ENCODE data around the gene FAIM2. TPM values are rescaled to one million over a fixed set of nuclear protein-coding genes. Genes with fewer than 3 reads are reported as not detected.
A peak's percentile ranks its signal among the peaks of the same experiment; 100 is the strongest.
"Not testable (repeated sequence)": the region's sequence is repeated elsewhere in the genome, so short reads cannot be mapped to it uniquely, and the experiment has no call there.

FAIM2 gene
- total RNA-seq, 1 donor from 2014 or later: 2.3 TPM

DNA sequence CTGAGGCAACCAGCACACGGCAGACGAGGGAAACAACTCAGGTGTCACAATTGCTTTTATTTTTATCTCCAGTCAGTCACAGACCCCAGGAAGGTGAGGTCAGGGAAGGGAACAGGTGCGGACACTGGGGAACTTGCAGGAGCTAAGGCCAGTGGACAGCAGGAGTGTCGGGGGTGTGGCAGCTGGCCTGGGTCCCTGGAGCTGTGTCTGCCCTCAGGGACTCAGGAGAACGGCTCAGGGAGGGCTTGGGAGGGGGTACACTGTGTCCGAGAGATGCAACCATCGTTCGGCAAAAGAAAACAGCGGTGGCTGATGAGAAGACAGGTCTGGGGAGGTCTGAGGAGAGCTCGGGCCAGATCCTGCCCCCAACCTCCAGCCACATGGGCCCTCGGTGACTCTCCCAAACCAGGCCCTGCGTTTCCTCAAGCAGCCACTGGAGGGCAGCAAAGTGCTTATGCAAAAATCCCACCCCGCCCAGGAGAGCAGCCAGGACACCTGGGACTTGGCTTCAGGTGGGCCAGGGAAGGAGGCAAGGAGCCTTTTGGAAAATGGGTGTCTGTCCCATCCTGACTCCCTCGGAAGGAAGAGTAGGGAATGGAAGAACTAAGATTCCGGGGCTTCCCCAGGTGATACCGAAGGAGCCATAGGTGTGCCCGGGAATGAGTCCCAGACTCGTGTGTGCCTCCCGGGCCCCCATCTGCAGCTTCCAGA, 36.7 kb downstream of the FAIM2 start:
- DNase-seq (ENCODE audit: low read depth): peak; percentile 80

DNA sequence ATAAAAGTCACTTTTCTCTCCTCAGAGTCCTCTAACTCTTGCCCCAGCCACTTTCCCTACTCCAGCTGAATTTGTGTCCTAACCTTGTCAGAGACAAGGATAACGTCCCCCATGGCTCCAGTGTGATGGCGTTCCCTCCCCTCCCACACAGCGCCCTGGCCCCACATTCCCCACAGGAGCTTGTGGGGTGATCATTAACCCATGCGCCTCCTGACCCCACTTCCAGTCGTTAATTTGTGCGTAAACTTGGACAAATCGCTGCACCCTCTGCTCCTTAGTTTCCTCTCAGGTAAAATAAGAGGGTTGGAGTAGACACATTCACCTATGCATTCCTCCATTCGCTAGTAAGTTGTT, 37.9 kb downstream of the FAIM2 start:
- DNase-seq (ENCODE audit: low read depth): no peak

DNA sequence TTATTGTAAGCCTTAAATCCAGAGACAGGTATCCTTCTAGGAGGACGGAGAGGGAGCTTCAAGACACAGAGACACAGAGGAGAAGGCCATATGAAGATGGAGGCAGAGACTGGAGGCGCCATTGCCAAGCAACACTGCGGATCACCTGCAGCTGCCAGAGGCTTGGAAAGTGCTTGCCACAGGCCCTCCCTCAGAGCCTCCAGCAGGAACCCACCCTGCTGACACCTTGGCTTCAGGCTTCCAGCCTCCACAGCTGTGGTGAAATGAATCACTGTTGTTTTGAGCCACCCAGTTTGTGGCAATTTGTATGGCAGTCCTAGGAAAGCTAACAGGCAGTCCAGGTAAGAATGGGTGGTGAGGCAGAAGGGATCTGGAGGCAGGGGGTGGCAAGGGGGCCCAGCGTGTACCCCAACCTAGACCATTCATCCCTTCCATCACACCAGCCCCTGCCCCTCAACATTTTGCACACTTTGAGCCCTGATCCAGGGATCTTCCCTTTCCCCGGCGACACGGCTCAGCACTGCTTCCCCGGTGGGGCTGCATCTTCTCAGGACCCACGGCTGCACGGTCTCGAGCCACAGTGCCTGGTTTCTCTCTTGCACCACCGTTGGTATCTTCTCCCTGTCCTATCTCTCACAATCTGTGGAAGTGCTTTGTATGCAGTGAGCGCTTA, 38.5 kb downstream of the FAIM2 start:
- DNase-seq (ENCODE audit: low read depth): peak; percentile 16

DNA sequence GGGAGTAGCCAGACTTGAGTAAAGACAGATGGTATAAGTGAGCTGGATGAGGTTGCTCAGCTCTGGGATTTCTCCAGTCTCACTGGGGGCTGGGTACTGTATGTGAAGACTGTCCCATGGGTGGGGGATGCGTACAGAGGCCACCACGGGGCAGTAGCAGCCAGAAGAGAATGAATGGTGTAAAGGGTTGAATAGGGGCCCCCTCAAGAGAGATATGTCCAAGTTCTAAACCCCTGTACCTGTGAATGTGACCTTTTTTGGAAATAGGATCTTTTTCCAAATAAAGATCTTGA, 39.0 kb downstream of the FAIM2 start:
- no peak for DNase-seq (ENCODE audit: low read depth)

DNA sequence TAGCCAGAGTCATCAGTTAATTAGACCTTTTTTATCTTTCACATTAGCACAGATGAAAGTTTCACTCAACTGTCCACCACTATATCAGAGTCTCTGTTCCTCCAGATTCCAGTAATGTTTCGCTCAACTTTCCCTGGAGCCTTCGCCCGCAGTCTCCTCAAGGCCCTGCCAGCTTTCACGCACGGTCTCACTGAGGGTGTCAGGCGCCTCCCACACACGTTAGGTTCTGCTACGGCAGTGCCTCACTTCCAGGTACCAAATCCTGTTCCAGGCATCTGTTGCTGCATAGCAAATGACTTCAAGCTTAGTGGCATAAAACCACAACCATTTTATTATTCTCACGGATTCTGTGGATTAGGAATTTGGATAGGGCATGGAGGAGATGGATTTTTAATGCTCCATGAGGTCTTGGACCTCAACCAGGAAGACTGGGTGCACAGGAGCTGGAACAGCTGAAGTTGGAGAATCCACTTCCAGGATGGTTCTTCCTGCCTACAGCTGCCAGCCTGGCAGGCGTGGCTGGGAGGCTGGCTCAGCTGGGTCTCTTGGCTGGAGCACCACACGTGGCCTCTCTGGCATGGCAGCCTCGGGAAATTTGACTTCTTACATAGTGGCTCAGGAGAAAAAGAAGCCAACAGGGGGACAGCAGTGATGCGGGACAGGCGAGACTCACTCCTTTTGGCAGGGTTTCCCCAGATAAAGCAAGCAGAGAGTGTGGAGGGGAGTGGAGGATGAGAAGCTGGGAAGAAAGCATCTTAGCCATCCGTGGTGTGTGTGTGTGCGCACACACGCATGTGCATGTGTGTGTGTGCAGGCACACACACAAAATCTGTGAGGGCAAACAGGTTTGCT, 39.5 kb downstream of the FAIM2 start:
- DNase-seq (ENCODE audit: low read depth): peak; percentile 88

DNA sequence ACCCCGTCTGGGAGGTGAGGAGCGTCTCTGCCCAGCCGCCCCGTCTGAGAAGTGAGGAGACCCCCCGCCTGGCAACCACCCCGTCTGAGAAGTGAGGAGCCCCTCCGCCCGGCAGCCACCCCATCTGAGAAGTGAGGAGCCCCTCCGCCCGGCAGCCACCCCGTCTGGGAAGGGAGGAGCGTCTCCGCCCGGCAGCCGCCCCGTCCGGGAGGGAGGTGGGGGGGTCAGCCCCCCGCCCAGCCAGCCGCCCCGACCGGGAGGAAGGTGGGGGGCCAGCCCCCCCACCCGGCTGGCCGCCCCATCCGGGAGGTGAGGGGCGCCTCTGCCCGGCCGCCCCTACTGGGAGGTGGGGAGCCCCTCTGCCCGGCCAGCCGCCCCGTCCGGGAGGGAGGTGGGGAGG, 42.8 kb downstream of the FAIM2 start:
- not testable (repeated sequence) for DNase-seq (ENCODE audit: low read depth)

DNA sequence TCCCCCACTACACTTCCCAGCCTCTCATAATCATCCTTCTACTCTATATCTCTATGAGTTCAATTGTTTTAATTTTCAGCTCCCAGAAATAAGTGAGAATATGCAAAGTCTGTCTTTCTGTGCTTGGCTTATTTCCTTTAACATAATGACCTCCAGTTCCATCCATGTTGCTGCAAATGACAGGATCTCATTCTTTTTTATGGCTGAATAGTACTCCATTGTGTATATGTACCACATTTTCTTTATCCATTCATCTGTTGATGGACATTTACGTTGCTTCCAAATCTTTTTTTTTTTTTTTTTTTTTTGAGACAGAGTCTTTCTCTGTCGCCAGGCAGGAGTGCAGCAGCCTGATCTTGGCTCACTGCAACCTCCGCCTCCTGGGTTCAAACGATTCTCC, 47.8 kb downstream of the FAIM2 start:
- DNase-seq (ENCODE audit: low read depth): not testable (repeated sequence)

DNA sequence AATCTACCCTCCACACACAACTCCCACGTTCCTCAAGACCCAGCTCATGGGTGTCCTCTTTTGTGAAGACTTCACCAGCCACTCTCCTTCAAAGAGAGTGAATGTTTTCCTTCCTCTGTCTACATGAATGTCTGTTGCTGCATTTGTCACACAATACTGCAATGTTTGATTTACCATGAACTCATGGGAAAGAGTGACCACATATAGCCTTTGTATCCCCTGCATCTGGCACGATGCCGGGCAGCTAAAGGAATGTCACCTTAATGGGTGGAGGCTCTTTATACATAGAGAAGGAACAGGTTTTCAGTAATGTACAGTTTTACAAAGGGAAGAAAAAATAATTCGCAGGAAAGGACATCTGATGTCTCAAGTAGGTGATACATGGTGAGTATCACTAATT, 48.7 kb downstream of the FAIM2 start:
- DNase-seq (ENCODE audit: low read depth): no peak

DNA sequence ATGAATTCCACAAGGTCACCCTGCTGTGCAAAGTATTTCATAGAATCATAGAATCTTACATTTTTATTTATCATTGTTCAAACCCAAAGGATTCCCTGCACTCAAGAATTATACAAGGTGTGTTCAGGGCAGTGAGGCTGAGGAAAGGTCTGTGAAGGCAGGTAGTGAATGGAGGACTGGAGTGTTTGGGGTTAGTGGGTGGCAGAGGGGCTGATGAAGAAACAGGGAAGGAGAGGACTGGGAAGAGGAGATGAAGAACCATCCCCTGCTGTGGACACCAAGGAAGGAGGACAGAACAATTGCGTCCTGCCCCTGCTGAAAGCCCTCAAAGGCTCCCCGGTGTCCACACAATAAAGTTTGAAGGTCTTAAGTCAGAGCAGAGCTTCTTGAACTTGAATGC, 50.0 kb downstream of the FAIM2 start:
- DNase-seq (ENCODE audit: low read depth): no peak

DNA sequence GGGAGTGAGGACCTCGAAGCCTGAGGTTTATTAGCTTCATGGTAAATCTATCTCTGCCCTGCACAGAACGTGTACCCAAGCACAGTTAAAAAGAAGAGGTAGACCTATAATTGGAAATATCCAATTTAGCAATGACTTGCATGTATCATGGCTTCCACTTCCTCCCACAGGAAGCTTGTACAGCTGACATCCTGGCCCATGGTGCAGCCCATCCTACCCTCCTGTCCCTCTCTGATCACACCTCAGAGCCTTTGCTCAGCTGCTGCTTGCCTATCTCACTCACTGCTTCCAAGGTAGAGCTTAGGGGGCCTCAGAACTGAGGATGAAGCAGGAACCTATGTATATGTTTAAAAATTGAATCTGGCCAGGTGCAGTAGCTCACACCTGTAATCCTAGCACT, 56.5 kb downstream of the FAIM2 start:
- no peak for DNase-seq (ENCODE audit: low read depth)

DNA sequence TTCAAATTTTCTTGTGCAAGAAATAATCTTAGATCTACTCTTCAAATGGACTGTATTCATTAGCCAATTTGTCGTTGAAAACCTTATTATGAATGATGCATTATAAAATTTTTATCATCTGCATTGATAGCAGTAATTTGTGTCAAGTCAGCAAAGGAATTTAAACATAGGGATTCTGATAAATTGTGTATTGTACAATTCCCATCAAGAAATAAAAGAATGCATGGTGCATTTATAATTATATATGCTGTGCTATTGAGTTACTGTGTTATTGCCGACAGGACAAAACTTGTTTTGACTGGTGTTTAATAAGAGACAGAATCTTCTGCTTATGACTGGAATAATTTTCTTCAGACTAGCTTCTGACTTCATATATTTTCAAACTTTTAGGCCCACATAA, 57.7 kb downstream of the FAIM2 start:
- no peak for DNase-seq (ENCODE audit: low read depth)

DNA sequence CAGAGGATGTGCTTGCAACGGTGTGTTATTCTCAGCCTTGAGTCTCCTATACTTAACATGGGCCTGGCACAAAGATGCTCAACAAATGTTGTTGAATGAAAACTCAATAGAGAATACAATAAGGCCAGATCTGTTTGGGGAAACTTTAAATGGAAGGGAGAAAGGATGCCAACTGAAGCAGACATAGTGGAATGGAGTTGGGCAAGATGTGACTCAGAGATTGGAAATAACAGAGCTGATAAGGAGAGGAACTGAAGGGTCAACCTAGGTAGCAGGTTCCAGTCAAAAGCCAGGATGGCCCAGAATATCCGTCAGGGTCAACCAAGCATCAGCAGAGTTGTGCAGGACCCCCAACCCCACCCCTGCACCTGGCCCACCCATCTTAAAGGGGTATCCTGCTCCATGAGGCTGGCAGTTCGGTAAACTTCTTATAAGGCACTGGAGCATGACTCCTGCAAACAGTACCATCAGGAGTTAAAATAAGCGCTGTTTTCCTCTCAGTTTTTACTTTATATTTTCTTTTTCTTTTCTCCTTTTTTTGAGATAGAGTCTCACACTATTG, 59.7 kb downstream of the FAIM2 start:
- no peak for DNase-seq (ENCODE audit: low read depth)

DNA sequence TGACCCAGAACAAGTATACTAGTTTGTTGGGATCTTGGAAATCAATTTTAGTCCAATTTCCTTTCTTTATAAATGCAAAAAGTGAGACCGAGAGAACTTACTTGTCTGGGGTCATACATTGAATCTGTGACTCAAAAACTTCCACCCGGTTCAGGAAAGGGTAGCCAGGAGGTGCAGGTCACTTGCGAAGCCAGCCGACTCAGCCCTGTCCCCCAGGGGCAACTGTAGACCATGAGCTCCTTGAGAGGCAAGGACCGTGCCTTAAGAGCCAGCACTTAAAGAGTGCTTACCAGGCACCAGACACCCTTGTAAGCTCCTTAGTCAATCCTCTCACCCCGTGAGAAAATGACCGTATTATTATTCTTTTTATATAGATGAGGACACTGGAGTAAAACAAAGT, 60.3 kb downstream of the FAIM2 start:
- DNase-seq (ENCODE audit: low read depth): no peak

DNA sequence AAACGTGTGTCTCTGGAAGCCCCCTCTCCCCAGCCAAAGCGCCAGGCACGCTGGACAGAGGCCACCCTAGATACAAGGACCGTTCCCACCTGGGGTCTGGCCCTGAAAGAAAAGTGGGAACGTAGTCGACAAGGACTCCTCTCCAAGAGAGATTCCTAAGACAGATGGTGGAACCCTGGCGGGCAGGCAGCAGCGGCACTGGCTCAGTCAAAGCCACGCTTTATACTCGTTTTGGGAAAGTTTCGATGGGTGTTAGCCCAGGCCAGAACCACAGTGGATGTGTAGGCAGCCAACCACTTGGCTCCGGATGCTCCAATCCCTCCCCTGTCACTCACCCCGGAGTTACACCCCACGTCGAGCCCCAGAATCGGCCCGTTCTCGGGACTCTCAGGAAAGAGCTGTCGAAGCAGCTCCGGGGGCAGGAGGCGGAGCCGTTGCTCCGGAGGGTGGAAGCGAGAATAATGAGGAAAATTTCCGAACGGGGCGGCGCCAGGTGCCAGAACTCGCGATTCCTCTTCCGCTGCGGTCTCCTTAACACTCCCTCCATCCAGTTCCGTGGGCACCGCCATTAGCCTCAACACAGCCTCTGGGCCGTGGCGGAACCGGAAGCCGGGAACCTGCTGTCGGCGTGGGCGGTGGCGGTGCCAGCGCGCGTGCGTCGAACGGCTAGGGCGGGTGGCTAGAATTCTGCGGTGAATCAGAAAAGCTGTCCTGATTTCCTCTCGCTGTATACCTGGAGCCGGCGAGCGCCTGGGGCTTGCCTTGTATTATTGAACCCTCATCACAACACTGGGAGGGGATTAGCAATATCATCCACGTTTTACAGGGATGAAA, 61.0 kb downstream of the FAIM2 start, which contains the start of gene BCDIN3D:
BCDIN3D (minus strand) TSS at position 588 of the 834 bp plus-strand sequence; CDS start at position 569, 19 bp downstream.
- DNase-seq (ENCODE audit: low read depth): peak; percentile 94

DNA sequence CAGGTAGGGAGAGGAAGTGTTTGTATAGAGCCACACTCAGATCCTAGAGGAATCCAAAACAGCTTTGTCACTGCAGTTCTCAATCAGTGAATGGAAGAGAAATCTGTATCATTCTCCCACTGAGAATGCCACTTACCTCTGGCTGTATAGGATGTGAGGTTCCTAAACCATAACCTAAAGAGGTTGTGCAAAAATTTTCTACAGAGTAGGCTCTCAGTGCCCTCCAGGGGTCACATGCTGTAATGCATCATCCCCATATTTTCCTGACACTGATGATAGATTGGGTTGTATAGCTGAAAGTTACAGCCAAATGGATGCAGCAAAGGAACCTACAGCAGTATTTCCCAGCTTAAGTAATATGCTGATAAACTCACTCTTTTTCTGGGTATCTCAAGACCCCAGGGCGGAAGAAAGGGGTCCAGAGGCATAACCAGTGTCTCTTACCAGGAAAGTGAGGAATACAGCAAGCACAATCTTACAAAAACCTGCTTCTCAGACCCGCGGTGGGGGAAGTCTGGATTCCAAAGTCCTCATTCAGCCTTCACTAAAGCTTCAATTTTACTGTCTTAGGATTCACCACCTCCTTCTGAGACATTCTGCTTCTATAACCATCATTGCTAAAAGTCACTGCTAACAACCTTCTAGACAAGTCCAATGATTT, 64.6 kb downstream of the FAIM2 start:
- DNase-seq (ENCODE audit: low read depth): peak; percentile 39

DNA sequence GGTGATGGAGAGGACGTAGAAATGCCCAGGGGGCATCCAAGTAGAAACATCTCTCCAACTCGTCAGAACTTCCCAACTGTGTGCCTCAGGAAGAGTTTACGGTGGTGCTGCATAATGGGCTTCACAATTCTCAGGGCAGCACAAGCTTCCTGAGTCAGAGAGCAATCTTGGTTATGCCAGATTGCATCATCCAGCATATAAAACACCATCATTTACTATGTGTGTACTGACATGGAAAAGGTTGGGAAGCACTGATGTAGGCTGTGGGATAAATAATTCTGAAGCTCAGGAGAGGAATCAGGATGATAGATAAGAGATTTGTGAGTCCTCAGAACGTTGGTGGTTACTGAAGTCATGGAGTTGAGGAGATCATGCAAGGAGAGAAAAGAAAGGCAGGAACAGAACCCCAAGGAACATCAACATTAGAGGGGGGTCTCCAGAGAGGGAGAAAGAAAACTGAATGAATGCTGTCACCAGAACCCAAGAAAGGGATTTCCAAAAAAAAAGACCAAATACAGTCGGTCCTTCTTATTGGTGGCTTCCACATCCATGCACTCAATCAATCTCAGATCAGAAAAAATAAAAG, 70.8 kb downstream of the FAIM2 start:
- DNase-seq (ENCODE audit: low read depth): no peak

DNA sequence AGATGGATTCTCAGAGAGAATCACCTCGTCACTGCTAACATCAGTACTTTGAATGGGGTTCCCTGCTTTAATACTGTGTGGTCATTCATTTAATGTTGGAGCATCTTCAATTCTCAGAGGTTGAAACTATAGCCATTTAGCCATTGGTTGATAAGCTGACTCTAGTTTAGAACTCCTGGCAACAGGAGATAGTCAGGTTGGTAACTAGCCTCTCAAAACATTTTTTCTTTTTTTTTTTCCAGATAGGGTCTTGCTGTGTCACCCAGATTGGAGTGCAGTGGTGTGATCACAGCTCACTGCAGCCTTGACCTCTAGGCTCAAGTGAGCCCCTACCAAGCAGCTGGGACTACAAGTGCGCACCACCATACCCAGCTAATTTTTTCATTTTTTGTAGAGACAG, 72.0 kb downstream of the FAIM2 start:
- no peak for DNase-seq (ENCODE audit: low read depth)

DNA sequence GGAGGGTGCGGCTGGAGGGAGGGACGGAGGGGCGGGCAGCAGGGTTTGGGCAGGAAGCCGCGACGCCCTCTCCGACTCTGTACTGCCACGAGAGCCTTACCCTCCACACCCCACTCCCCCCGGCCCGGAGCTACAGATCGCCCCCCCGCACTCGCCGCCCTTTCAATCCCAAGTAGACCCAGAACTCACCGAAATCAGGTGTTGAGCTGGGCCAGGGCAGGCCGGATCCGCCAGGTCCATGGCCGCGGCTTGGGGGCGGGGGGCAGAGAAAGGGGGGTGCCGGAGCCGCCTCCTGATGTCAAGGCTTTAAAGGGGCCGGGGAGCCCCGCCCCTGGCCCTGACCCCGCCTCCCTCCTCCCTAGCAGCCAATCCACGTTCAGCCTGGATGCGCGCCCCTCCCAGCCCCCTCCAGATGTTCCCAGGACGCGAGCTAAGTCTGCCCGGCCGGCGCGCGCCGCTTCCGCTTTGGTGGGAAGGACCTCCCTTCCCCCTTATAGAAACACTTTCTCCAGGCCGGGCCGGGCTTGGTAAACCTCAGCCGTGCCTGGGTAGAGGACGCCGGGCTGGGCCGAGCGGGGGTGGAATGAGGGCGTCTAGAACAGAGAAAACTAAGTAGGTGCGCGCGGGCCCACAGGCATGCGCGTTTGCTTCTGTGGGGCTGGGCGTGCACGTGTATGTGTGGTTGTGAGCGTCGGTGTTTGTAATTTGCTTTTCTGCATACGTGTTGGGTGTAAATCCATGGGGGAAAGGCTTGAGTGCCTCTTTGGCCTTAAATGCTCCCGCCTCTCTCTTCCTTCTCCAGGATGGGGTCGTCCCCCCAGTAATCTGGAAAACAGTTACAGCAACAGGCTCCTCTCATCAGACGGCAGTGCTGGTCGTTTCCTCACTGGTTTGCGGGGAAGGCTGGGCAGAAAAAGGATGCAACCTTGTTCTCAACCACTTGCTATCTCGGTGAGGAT, 75.3 kb downstream of the FAIM2 start, which contains the start of gene NCKAP5L:
NCKAP5L (minus strand) TSS at position 281 of the 959 bp plus-strand sequence. CDS start 24,369 bp downstream, outside the sequence.
- DNase-seq (ENCODE audit: low read depth): peak; percentile 98
